HPDE6-E6E7 (cell line): ENCODE results near the gene TNS3.
"Not testable (repeated sequence)": the region's sequence is repeated elsewhere in the genome, so short reads cannot be mapped to it uniquely, and the experiment has no call there.

Source experiments
- DNase-seq: peaks from one replicate; pipeline ENCODE4 v3.0.0; 2011; ENCODE audit warnings: missing footprints; ENCODE audit errors: extremely low spot score

TNS3 gene

DNA sequence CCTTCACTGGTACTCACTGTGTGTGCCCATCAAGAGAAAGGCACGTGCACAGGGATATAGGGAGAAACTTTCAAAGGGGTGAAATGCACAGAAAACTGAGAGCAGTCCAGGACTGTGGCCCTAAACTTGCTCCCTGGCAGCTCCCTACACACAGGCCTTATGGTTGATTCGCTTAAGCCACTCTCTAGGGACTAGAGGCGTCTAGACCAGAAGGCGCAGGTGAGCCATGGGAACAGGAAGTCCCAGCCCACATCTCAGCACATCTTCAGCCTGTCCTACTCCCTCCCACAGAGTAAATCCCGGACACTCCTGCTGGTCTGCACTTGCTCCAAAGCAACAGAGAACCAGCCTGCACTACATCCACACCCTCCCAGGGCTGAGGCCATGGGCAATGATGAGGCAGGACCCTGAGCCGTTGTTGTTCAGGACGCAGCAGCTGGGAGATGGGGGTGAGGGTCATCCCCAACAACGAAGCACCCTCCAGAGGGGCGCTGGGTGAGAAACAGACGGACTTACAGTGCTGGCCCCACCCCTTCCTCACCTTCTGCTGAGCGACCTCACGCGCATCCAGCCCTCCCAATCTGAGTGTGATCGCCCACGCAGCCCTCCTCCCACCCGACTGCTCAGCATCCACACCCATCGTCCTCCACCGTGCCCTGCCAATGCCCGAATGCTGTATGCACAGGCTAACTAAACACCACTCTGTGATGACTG is 109.3 kb downstream of the TNS3 start:
- no peak for DNase-seq

DNA sequence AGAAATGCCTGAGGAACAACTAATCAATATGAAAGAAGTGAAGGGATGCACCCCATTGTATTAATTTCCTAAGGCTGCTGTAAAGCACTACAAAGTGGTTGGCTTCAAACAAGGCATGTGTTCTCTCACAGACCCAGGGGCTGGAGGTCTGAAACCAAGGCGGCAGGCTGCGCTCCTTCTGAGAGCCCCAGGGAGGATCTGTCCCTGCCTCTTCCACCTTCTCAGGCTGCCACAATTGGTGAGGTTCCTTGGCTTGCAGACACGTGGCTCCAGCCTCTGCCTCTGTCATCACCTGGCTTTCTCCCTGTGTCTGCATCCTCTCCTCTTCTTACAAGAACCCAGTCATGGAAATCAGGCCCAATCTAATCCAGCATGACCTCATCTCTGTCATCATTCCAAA is 110.1 kb downstream of the TNS3 start:
- DNase-seq = no peak

DNA sequence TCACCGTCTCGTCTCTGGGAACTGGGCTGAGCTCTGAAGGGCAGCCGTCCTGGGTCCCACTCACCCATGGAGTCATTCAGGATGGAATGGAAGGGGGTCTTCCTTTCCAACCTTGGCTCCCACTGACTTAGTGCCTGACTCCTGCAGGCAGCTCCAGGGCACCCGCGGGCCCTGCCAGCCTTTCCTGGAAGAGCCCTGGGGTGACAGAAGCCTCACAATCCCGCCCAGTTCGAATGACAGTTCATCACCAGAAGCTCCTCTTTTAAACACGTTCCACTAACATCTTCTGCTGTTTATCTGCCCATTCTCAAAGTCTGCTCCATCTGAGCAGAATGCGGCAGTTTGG is 110.6 kb downstream of the TNS3 start:
- no peak for DNase-seq

DNA sequence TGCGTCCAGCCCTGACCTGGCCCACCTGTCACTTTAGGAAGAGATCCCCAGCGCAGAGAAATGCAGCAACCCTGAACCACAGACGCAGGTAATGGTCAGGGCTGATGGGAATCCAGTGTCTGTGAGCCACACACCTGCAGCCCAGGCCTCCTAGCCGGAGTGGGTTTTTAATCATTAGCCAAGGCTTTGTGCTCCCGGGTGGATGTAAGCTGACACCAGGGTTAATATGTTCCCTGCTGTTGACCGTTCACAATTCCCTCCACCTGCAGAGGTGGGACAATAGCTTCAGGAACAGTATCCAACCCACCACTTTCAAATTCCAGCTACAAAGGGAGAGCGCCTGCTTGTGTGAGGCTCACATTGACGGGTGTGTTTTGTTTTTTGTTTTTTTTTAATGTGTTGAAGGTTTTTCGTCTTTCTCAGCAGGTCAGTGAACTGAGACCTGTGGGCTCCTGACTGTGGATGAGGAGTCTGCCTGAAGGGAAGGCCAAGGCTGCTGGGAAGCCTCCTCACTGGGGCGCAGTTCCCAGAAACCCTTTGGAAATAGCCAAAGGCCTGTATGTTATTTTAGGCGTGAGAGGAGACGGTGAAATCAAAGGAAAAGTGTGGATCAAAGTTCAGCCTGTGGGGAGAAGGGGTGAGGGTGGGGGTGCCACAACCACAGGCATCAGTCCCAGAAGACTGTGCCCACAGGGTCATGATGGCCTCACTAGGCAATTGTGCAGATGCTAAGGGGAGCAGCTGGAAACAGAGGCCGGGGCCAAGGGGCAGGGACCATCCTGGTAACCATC is 111.1 kb downstream of the TNS3 start:
- no peak for DNase-seq

DNA sequence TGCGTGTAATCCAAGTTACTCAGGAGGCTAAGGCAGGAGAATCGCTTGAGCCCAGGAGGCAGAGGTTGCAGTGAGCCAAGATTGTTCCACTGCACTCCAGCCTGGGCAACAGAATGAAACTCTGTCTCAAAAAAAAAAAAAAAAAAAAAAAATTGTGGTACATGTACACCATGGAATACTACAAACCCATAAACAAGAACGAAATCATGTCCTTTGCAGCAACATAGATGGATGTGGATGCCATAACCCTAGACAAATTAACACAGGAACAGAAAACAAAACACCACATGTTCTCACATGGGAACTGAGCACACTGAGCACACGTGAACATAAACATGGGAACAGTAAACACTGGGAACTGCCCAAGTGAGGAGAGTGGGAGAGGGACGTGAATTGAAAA is 112.1 kb downstream of the TNS3 start:
- not testable (repeated sequence) for DNase-seq

DNA sequence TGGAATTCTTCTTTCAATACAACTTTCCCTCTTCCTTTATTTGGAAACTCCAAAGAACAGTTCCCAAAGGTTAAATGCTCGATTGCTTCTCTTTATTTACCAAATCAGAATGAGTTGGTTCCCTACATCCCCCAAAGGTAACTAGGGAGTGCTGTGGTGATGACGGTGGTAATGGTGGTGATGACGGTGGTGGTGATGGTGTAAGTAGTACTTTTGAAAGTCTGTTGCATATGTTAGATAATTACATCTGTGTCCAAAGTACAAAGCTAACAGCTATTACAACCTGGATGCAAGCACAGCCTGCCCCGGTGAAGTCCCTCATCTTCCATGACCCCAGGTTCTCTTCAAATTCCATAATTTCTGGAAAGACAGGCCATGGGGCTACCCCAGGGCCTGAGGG is 115.1 kb downstream of the TNS3 start:
- no peak for DNase-seq

DNA sequence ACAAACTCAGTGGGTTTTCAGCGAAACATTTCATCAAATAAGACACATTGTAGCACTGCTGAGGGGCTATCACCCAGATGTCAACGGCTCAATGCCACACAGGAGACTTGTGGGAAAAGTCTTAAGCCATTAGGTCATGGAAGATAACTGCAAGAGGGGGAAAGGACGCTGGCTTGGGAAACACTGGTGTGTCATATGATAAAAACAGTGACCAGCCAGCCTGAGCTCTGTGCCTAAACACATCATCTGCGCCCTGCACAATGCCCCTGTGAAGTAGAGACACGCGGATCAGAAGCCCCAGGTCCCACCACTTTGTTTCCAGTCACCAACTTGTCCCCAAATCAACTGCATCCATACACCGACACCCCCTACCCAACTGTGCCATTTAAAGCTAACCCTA is 116.7 kb downstream of the TNS3 start:
- no peak for DNase-seq

DNA sequence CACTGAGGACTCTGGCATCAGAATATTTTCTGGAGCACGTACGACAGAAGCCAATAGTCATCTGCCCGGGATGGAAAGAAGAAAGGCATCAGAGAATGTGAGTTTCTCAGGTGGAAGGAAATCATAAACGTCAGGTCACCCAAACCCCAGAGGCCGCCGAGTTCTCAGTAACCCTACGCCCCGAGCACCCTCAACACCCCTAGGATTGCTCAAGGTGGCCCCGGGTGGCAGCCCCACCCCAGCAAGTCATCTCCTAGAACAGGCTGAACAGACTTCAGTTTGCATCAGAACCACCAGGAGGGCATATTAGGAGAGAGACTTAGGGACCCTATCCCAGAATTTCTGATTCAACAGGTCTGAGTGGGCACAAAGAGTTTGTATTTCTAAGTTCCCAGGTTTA is 117.6 kb downstream of the TNS3 start:
- no peak for DNase-seq

DNA sequence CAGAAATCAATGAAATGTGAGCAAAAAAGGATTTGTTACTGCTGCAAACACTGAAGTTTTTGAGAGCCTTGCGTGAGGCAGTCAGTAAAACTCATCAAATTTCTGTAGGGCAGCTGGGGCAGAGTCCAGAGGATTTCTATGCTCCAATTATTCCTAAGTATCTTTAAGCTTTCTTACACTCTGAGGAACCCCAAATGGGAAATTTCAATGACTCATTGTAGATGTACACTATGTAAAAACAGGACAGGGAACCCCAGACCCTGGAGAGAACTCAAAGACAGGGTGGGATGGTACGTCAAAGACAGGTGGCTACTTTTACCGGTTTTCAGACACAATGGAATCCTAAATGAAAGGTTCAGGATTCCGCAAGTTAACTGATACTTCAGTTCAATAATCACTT is 120.2 kb downstream of the TNS3 start:
- DNase-seq = no peak

DNA sequence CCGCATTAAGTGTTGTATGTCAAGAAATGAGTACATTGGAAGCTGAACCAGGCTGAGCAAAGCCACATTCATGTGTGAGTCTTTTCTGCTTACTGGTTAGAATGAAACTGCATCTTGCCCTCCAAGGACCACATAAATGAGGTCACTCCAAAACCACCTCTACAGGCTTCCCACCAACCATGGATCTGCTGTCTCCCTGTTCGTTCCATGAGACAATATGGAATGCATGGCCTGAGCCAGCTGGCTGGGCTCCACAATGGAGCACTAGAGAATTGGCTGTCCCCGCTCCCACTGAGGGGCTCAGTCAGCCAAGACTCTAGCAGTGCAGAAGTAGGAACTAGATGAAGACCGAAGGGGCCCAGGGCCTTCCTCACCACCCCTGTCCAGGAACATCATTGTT is 120.8 kb downstream of the TNS3 start:
- DNase-seq = no peak

DNA sequence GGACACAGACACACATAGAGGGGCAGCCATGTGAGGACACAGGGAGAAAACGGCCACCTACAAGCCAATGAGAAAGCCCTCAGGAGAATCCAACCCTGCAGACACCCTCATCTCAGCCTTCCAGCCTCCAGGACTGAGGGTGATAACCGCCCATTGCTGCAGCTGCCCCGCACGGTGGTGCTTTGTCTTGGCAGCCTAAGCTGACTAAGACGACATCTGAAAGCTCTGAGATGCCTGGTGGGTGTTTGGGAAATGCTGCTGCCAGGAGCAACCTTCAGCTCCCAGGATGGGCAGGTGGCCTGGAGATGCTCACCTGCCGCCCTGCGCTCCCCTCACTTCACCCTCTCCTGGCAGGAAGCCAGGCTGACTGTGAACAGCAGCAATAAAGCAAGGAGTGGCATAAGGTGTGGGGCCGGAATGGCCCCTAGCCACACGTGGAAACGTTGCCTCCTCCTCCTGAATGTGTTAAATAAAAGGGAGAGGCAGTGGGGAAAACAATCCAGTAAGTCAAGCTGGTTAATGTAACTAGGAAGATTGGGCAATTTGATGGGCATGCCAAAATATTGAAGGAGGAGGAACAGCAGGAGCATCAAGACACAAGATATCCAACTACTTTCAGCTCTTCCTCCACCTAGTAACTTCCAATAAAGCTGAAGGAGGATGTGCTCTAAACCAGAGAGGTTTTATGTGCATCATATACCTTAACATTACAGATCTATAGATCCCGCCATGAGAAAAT is 121.5 kb downstream of the TNS3 start:
- no peak for DNase-seq

DNA sequence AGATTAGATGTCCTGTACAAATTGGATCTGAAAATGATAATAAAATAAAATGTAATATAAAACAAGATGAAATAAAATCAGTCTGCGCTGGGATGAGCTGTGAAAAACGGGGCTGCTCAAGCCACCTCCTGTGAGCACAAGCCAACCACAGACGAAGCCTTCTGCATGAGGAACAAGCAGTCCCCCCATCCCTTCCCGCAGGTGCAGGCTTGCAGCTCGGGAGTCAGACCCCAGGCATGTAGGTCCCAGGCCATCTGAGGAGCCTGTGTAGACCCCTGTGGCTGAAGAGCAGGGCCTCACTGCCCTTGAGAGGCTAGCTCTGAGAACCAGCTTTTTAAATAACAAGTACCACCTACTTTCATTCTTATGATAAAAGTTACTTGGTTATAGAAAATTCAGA is 123.4 kb downstream of the TNS3 start:
- DNase-seq = no peak

DNA sequence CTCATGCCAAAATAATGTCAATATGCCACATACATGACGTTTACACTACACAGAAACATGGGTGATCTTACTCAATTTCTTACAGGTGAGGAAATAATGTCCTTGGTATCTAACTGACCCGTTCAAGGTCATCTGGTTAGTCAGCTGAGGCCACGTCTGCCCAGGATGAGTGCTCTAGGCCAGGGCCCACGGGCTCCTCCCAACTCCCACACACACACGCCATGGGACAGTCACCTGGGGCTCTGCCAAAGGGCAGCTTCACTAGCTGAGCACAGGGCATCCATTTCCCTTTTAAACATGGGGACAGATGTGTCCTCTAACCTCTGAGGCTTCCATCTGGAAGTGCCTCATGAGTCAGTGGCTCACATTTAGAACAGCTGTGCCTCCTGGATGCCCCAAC is 123.9 kb downstream of the TNS3 start:
- DNase-seq = no peak

DNA sequence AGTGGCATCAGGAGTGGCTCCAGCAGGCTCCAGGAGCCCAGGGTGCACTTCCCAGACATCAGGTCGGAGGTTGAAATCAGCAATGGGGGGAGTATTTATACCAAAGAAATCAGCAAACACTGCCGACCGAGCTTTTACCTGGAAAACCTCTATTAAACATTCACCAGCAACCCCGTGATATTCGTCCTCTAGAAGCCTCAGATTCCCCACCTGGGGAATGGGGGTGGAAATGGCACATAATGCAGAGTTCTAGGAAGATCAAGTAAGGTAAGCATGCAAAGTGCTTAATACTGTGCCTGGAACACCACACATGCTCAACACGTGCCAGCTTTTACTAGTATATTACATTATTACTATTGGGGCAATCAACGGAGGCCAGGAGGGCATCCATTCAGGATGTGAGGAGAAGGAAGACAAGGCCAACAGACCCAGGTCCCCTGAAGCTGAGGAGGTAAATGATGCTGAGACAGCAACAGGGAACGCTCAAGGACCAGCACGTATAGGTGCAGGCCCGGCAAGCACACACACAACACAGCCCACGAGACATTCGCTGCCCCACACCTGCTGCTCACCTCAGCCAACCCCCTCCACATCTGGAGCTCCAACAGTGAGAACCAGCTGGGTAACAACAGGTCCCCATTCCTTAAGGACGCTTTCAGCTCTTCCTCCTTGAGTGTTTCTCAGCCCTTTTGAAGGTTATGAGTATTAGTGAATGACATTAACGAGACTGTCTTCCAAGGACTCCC is 125.5 kb downstream of the TNS3 start:
- no peak for DNase-seq

DNA sequence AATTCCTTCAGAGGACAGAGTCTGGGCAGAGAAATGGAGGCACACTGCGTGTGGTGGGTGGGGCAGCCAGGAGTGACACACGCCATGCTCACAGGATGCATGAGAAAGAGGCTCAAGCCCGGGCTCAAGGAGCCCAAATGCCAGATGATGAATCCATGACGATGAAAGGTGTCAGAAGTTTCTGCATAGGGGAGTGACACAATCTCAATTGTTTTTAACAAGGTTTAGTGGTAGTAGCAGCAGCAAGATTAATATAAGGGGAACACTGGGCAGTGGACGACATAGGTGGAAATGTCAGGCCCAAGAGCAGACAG is 126.1 kb downstream of the TNS3 start:
- no peak for DNase-seq

DNA sequence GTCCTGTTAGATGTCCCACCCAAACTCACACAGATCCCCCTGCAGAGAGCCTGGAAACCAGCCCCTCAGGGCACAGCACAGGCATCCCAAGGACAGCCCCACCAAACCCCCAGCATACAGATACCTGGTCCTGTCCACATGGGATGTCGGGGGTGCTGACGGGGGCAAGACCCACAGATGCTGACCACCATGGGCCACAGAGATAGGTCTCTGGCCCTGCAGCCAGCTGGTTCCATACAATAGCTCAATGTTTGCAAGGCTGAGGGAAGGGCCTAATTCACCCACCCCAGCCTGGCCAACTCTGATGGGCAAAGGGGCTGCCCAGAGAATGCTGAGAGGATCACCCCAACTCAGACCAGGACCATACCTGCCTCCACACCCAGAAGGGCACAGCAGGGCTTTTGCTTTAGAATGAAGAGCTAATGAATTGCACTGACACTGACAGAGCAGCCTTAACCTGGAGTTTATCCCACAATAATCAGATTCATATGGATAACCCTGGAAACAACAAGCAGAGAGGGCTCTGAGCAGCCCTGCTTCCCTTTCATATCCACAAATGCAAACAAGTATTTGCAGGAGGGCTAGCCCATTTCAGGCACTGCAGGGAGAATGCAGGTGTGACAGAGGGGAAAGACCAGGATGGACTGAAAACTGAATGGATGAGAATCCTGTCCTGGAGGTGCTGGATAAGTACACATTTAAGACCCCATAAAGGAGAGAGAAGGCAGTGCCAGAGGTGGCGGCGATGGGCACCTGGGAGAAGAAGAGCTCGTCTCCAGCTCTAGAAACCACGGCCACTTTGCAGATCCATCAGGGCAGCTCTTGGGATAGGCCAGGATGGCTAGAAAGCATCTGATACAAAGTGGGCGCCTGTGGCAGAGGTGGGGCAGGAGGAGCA is 126.7 kb downstream of the TNS3 start:
- DNase-seq = no peak

DNA sequence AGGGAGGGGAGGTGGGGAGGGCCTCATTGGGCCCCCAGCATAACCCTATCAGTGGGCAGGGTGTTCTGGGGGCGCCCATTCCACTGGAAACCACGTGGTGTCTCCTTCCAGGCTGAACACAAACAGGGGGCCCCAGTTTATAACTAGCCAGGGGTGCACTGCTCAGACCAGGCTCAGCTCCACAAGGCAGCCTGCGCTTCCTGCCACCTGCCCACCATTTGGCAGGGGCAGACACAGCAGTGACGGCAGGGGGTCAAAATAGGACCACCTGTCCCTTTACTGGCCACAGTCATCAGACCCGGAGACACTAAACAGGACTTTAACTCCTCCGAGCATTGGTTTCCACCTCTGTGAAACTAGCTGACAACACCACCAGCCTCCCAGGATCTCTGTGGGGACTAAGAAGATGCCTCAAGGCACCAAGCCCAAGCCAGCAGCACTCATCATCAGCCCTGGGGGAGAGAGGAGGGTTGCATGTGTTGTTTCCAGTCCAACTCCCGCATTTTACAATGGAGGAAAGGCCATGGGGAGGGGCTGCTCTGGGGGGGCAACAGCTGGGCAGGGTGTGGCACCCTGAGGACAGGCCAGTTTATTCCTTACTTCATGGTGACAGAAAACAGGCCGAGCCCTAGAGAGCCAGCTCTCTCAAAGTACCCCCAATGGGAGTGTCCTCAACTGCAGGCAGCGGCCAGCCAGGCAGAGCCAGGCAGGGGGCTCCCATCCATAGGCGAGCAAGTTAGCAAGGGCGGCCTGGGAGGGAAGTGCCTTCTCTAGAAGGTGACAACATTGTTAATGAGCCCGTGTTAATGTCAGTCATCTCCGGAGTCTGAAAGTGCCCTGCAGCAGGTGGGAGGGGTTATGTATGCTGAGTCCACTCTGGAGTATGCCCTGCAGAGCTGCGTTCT is 127.6 kb downstream of the TNS3 start:
- no peak for DNase-seq

DNA sequence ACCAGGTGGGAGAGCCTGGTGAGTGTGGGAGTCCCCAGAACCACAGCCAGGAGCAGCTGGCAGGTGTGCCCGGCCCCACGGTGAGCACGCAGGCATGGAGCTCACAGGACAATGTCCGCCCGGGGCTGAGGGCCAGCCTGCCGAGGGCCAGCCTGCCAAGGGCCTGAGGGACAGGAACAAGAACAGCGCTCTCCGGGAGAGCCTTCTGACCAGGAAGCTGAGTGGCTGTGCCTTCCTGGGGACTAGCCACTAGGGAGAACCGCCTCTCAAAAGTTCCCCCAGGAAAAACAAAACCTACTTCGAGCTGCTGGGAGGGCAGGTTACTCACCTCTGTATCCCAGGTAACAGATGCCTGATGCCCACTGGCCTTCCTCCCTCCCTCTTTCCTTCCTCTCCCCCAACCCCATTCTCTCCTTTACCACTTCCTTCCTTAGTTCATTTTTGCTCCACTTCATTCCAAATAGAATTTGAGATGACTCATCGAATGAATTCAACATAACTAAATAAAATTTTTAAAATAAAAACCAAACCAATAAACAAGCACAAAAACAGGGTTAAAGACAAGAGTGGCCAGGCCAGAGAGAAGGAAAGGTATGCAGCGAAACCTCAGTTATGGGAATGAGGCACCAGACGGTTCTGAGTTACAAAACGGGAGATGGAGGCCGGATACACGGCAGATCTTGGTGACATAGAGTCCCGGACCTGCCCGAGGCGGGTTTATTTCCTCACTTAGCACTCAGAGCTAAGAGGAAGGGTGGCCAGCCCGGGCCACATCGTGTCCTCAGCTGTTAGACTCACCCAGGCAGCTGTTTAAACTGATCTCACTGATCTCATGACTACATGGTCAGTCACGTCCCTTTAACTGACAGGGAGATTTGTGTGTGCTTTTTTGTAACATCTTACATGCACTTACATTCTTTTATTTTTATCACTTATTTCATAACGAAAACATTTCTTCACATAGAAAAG is 128.5 kb downstream of the TNS3 start:
- DNase-seq = peak; percentile 80

DNA sequence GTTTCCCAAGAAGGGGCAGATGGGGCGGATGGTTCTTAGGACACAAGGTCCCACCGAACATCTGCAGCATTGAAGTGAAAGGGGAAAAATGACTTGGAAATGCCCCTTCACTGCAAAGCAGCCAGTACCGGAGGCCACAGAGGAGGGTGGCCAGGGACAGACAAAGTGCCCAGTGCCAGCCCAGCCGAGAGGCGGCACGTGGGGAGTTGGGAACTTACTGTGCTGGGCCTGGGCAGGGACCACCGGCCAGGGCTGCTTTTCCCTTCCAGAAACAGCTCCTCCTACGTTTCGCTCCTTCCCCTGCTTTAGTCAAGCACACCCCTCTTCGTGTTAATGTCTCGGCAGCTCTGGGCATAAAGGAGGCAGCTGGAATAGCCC is 129.2 kb downstream of the TNS3 start:
- no peak for DNase-seq
